ENCODE measurements around the gene CERS1.

Gene CERS1

GRCh38 chr19:18833849-18834643, 61.9 kb downstream of the CERS1 start:
- no peak for DNase-seq

DNA sequence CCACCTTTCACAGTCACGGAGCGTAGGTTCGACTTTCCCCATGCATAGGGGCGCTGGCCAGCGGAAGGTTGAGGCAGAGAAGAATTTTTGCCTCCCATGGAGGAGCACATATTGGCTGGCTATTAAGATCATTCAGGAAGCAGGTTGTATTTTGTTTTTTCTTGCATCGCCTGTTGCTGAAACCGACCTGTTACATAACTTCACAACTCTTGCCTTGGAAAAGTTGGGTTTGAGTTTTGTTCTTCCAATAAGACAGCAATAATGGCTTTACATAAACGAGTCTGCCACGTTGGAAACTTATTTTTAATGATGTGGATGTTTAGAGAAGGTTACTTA, 62.8 kb downstream of the CERS1 start:
- DNase-seq, result no peak

- peak; percentile 46 for DNase-seq
Measured at GRCh38 chr19:18832306-18833140, 63.4 kb downstream of the CERS1 start.

DNA sequence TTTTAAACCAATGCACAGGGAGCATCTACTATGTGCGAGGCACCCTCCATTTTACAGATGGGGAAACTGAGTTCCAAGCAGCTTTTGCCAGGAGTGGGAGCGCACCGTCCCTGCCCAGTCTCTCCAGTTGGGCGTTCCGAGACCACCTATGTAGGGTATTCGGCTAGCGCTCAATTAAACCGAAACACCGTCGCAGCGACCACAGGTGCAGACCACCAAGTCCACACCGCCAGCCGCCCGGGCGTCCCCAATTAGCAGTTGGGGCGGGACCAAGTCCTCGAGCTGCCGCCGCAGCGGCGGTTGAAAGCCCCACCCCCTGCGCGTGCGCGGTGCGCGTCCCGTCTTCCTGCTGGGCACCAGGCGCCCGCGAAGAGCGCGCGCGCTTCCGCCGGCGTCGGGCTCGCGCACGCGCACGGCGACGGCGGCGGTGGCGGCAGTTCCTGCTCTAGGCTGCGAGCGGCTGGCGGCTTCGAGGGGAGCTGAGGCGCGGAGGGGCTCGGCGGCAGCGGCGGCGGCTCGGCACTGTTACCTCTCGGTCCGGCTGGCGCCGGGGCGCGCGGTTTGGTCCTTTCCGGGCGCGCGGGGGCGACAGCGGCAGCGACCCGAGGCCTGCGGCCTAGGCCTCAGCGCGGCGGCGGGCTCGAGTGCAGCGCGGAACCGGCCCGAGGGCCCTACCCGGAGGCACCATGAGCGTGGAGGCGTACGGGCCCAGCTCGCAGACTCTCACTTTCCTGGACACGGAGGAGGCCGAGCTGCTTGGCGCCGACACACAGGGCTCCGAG, 64.2 kb downstream of the CERS1 start, which contains the start of gene UPF1:
UPF1 (plus strand) TSS at position 436 of the 782 bp plus-strand sequence; CDS start at position 687, 251 bp downstream.
- DNase-seq, result peak; percentile 98

DNA sequence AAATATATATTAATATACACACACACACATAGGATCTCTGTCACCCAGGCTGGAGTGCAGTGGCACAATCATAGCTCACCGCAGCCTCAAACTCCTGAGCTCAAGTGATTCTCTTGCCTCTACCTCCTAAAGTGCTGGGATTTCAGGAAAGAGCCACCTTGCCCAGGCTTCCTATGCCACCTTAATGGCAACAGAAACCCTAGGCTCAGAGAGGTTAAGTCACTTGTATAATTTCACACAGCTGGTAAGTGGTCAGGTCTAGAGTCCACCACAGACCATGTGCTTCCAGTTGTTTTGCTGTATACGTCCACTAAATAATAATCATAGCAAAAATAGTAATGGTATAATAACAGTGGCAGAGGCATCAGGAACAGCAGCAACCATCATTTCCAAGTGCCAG, 65.5 kb downstream of the CERS1 start:
- no peak for DNase-seq

DNA sequence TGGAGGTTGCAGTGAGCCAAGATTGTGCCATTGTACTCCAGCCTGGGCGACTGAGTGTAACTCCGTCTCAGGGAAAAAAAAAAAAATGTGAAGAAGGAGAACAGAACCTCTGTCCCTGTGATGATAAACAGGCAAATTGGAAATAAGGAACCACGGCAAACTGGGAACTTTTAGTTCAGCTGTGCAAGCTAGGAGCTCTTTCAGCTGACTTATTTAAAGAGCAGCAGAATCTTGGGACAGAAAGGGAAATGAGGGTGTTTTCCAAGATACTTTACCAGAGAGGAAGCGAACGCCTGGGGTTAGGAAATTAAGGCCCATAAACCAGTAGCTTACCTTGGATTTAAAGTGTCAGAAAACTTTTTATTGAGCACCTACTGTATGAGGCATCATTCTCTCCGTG, 67.2 kb downstream of the CERS1 start:
- DNase-seq, result no peak
